Endothelial cell of umbilical vein (primary cell): ENCODE data around the gene HSP90AB1. TPM values are rescaled to one million over a fixed set of nuclear protein-coding genes. Genes with fewer than 3 reads are reported as not detected.
A peak's percentile ranks its signal among the peaks of the same experiment; 100 is the strongest.

ENCODE experiments used
- BruUV-seq: library from RNA; stranded (reverse); fragments of 400-500 nt; replicated peaks from 2 replicates; lab custom pipeline; 2021; lab: Mats Ljungman, UMichigan
- CTCF ChIA-PET: fragments of 300-600, 350-600 bp; sonication (Branson Sonifier 250); formaldehyde crosslinking; loops from one replicate; lab custom pipeline; 2021; ENCODE audit warnings: antibody characterized with exemption, inconsistent platforms; lab: Charles Lee
- POLR2A ChIA-PET: fragments of 300-600, 350-600 bp; sonication (Branson Sonifier 250); formaldehyde crosslinking; loops from one replicate; lab custom pipeline; 2021; ENCODE audit warnings: antibody characterized with exemption, inconsistent platforms; lab: Charles Lee
- DNase-seq: peaks from one replicate; pipeline ENCODE4 v3.0.0-alpha.2; 2011; ENCODE audit warnings: low read depth, low spot score
- FAIRE-seq: peaks from 2 replicates; lab custom pipeline; 2011; peaks lifted over from hg19 to GRCh38; lab: Jason Lieb, UNC
- H2AFZ ChIP-seq: 2 replicates; pipeline ENCODE4 v1.6.0; 2012; ENCODE audit warnings: low read depth, low read length, control low read depth, inconsistent platforms
- H3K27ac ChIP-seq: 2 replicates; pipeline ENCODE4 v1.5.1; 2011; ENCODE audit warnings: low read depth, mild to moderate bottlenecking, control low read depth, low read length, moderate library complexity; ENCODE audit not compliant: insufficient read depth
- H3K27me3 ChIP-seq, 2 experiments: 2 replicates each; pipeline versions ENCODE4 v1.6.0 to v1.6.1; 2011; ENCODE audit warnings: low read length in 2 of 2, mixed read lengths in 1 of 2; ENCODE audit not compliant: control insufficient read depth in 2 of 2, insufficient read depth in 2 of 2
- H3K36me3 ChIP-seq, 2 experiments: 2 replicates in 1 of 2; 3 replicates in 1 of 2; pipeline ENCODE4 v1.5.1; 2011; ENCODE audit warnings: low read length in 2 of 2, mild to moderate bottlenecking in 1 of 2, moderate library complexity in 1 of 2; ENCODE audit not compliant: control insufficient read depth in 2 of 2, insufficient read depth in 2 of 2; ENCODE audit errors: extremely low read depth in 1 of 2
- H3K4me1 ChIP-seq: 3 replicates; pipeline ENCODE4 v1.5.1; 2011; ENCODE audit warnings: mild to moderate bottlenecking, low read length; ENCODE audit not compliant: control insufficient read depth, insufficient read depth; ENCODE audit errors: extremely low read depth
- H3K4me2 ChIP-seq: 2 replicates; pipeline ENCODE4 v1.6.1; 2011; ENCODE audit warnings: low read length, control low read depth, mixed read lengths; ENCODE audit not compliant: insufficient read depth
- H3K4me3 ChIP-seq, 3 experiments: fragments of 200-600 bp in 1 of 3; sonication (generic), shearing (Covaris generic) in 1 of 3; replicated peaks in 1 of 3; 2 replicates each; pipeline ENCODE4 v1.5.1; 2011 to 2016; ENCODE audit warnings: control low read depth in 3 of 3, low read length in 3 of 3, mild to moderate bottlenecking in 2 of 3, inconsistent platforms in 1 of 3, low read depth in 1 of 3, moderate library complexity in 1 of 3; ENCODE audit not compliant: insufficient read depth in 1 of 3
- H3K79me2 ChIP-seq: 2 replicates; pipeline ENCODE4 v1.6.0; 2012; ENCODE audit warnings: low read length, inconsistent platforms; ENCODE audit not compliant: control insufficient read depth, insufficient read depth
- H3K9ac ChIP-seq: replicated peaks from 2 replicates; pipeline ENCODE3; 2011; ENCODE audit warnings: low read length, control low read depth; ENCODE audit not compliant: insufficient read depth; ENCODE audit errors: extremely low read depth
- H3K9me1 ChIP-seq: replicated peaks from 3 replicates; pipeline ENCODE4 v1.6.0; 2011; ENCODE audit warnings: mild to moderate bottlenecking, low read length; ENCODE audit not compliant: control insufficient read depth, insufficient read depth; ENCODE audit errors: extremely low read depth
- H3K9me3 ChIP-seq: replicated peaks from 2 replicates; pipeline ENCODE4 v1.5.1; 2012; ENCODE audit warnings: low read length, inconsistent platforms; ENCODE audit not compliant: control insufficient read depth, insufficient read depth
- H4K20me1 ChIP-seq: replicated peaks from 2 replicates; pipeline ENCODE3; 2011; ENCODE audit warnings: mild to moderate bottlenecking, low read length; ENCODE audit not compliant: control insufficient read depth, insufficient read depth; ENCODE audit errors: extremely low read depth
- EZH2 ChIP-seq: IDR thresholded peaks from 2 replicates; pipeline ENCODE4 v1.6.1; 2012; ENCODE audit warnings: borderline replicate concordance, low read depth, mild to moderate bottlenecking, moderate library complexity, low read length, inconsistent platforms; ENCODE audit not compliant: severe bottlenecking
- FOS ChIP-seq: IDR thresholded peaks from 2 replicates; pipeline ENCODE4 v1.6.1; 2011; ENCODE audit warnings: mild to moderate bottlenecking, low read length, moderate library complexity, borderline replicate concordance; ENCODE audit not compliant: insufficient read depth
- MAX ChIP-seq: IDR thresholded peaks from 2 replicates; pipeline ENCODE4 v1.6.1; 2011; ENCODE audit not compliant: insufficient read depth, insufficient read length
- POLR2A ChIP-seq: IDR thresholded peaks from 2 replicates; pipeline ENCODE4 v1.6.1; 2012; ENCODE audit warnings: low read depth, mild to moderate bottlenecking, control low read depth, low read length
- POLR2AphosphoS5 ChIP-seq: IDR thresholded peaks from 2 replicates; pipeline ENCODE4 v1.6.1; 2012; ENCODE audit warnings: low read depth, mild to moderate bottlenecking, control low read depth, low read length, moderate library complexity; ENCODE audit not compliant: insufficient read depth
- dilution Hi-C: fragments of 300-500 bp; cut with MboI; formaldehyde crosslinking; loops from one replicate; pipeline ENCODE4 v1.15.0; 2019; ENCODE audit warnings: low sequenced_read_pairs; ENCODE audit not compliant: extremely low pct_ligation_motif_present
- intact Hi-C: fragments of 100-400 bp; cut with micrococcal nuclease; formaldehyde crosslinking; loops from one replicate; pipeline ENCODE4 v1.10.0; 2022
- polyA plus RNA-seq, 4 experiments: library from polyadenylated mRNA; depleted of rRNA in 3 of 4; stranded (reverse) in 3 of 4; unstranded in 1 of 4; fragments of >200 nt; gene quantifications; 2 replicates each; pipeline versions ENCODE4 v1.2.1 to v1.2.3, GENCODE V29; 2011 to 2012; ENCODE audit warnings: missing spikeins in 1 of 4
- total RNA-seq: library from RNA; stranded (reverse); gene quantifications from 2 replicates; pipeline ENCODE4 v1.2.3, GENCODE V29; 2021

HSP90AB1 gene
- total and polyA plus RNA-seq, 2 donors (not counting 3 experiments of a cell fraction or from before 2014, with no cell fraction given) = 824 to 1,201 TPM

- dilution Hi-C loops (no loop called here), intact Hi-C loops (no loop called here)
- peak overlapping the region; percentile 86 for H3K27ac ChIP-seq
- DNase-seq = peak; percentile 87
- FAIRE-seq = peak; percentile 92
- H4K20me1 ChIP-seq = no peaks in the 10 kb centered on the region
- no peaks in the 10 kb centered on the region for H3K36me3 ChIP-seq
- no peaks in the 10 kb centered on the region for H3K9me3 ChIP-seq
- H3K27me3 ChIP-seq = no peaks in the 10 kb centered on the region
- TF ChIP-seq EZH2 (no peak), FOS (peak; percentile 9), POLR2AphosphoS5 (peak; percentile 98), MAX (no peak), POLR2A (peak; percentile 58)
- peaks cover 43% of the 10 kb centered on the region for H3K4me1 ChIP-seq
- H3K79me2 ChIP-seq = peaks cover 32% of the 10 kb centered on the region
- H3K4me2 ChIP-seq = peak overlapping the region; percentile 64
- BruUV-seq = TSS peak; percentile 63
- CTCF ChIA-PET = interaction anchor here (0.7 to 9.2 kb wide), 8 partner anchors 15 to 47 kb away, joined by 3 to 91 read pairs (median 4); partner anchors contain the start of gene HSP90AB1
- no peaks in the 10 kb centered on the region for H3K9me1 ChIP-seq
- H2AFZ ChIP-seq = peak overlapping the region; percentile 82
- peak overlapping the region; percentile 5 to 53 (median 48) for H3K4me3 ChIP-seq
- POLR2A ChIA-PET = interaction anchor here (1.0 to 1.3 kb wide), 2 partner anchors 28 to 42 kb away, joined by 4 to 6 read pairs; partner anchors contain the start of gene HSP90AB1
- H3K9ac ChIP-seq = peak overlapping the region; percentile 89
These were observed 27.7 kb upstream of the HSP90AB1 start for GRCh38 chr6:44219053-44219814.
